ENCODE measurements around the gene FOSL2. TPM values are rescaled to one million over a fixed set of nuclear protein-coding genes. Genes with fewer than 3 reads are reported as not detected.

FOSL2 gene
- total and polyA plus RNA-seq, 10 of the 15 experiments (the other 5 are each of a cell fraction or from before 2014, with no cell fraction given) = 0.05 to 1.3 (median 0.34) TPM

- no peak for TF ChIP-seq USF2 (IDR thresholded peaks at IDR 0.05; ENCODE audit: borderline replicate concordance, low read depth, low read length)
- TF ChIP-seq, protein P1, sequence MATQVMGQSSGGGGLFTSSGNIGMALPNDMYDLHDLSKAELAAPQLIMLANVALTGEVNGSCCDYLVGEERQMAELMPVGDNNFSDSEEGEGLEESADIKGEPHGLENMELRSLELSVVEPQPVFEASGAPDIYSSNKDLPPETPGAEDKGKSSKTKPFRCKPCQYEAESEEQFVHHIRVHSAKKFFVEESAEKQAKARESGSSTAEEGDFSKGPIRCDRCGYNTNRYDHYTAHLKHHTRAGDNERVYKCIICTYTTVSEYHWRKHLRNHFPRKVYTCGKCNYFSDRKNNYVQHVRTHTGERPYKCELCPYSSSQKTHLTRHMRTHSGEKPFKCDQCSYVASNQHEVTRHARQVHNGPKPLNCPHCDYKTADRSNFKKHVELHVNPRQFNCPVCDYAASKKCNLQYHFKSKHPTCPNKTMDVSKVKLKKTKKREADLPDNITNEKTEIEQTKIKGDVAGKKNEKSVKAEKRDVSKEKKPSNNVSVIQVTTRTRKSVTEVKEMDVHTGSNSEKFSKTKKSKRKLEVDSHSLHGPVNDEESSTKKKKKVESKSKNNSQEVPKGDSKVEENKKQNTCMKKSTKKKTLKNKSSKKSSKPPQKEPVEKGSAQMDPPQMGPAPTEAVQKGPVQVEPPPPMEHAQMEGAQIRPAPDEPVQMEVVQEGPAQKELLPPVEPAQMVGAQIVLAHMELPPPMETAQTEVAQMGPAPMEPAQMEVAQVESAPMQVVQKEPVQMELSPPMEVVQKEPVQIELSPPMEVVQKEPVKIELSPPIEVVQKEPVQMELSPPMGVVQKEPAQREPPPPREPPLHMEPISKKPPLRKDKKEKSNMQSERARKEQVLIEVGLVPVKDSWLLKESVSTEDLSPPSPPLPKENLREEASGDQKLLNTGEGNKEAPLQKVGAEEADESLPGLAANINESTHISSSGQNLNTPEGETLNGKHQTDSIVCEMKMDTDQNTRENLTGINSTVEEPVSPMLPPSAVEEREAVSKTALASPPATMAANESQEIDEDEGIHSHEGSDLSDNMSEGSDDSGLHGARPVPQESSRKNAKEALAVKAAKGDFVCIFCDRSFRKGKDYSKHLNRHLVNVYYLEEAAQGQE (IDR thresholded peaks at IDR 0.05; ENCODE audit: low read depth, low read length) = no peak
Measured at GRCh38 chr2:28357948-28358667, 34.5 kb upstream of the FOSL2 start (continued).

- in situ Hi-C loops (cut with MboI) = no loop called here
- H2AFZ ChIP-seq (ENCODE audit: control insufficient read depth, low read depth, low read length) = peak overlapping the region; percentile 70; the same call in 1 of the 2 replicates
- BruUV-seq (replicated peaks) = no TSS peak
Measured at GRCh38 chr2:28358668-28359201, 33.9 kb upstream of the FOSL2 start.

More at GRCh38 chr2:28358668-28359201, 33.9 kb upstream of the FOSL2 start:
- POLR2A ChIA-PET = no interaction called here
- Histone ChIP-seq H3K4me1 (ENCODE audit: control insufficient read depth, insufficient read depth, low read length) (peaks cover 11% of the 10 kb centered on the region), H3K4me2 (ENCODE audit: control insufficient read depth, insufficient read depth) (peak overlapping the region; percentile 85; the same call in 1 of the 2 replicates), H3K27ac (ENCODE audit: control insufficient read depth, insufficient read depth) (no peak overlapping the region), H3K79me2 (ENCODE audit: control insufficient read depth, insufficient read depth, low read length) (no peaks in the 10 kb centered on the region), H4K20me1 (ENCODE audit: control insufficient read depth, insufficient read depth) (no peaks in the 10 kb centered on the region), H3K9me3 (replicated peaks; ENCODE audit: control insufficient read depth, insufficient read depth, low read length) (no peaks in the 10 kb centered on the region), H3K4me3 (no peak overlapping the region), H3K27me3 (replicated peaks in 1 of 2; ENCODE audit: control insufficient read depth in 2 of 2, insufficient read depth in 2 of 2, low read length in 1 of 2) (no peaks in the 10 kb centered on the region), H3K9ac (ENCODE audit: control insufficient read depth, insufficient read depth, low read length) (no peak overlapping the region), H3K36me3 (ENCODE audit: control insufficient read depth in 2 of 2, insufficient read depth in 2 of 2, low read length in 1 of 2) (no peaks in the 10 kb centered on the region)
- FAIRE-seq = no peak
- SMC1A ChIA-PET (ENCODE audit: uncharacterized antibody, unreplicated experiment) = no interaction called here
- RAD21 ChIA-PET (ENCODE audit: unreplicated experiment) = no interaction called here
- no peak for DNase-seq (ENCODE audit: low read depth, low spot score)
- 71% methylated on average over 7 of the region's 7 CpGs for WGBS (ENCODE audit: insufficient coverage, insufficient replicate concordance, low lambda C conversion rate, missing lambda C conversion rate)
- TF ChIP-seq BCL11A (IDR thresholded peaks at IDR 0.05; ENCODE audit: low read depth, low read length) = no peak
- TF ChIP-seq ETV6 (conservative IDR thresholded peaks at IDR 0.05 in 1 of 2, IDR thresholded peaks at IDR 0.05 in 1 of 2; ENCODE audit: borderline replicate concordance in 1 of 2, low read depth in 1 of 2) = no peak
- TF ChIP-seq IKZF2 (IDR thresholded peaks at IDR 0.05) = no peak
- TF ChIP-seq TCF3 (IDR thresholded peaks at IDR 0.05; ENCODE audit: borderline replicate concordance, insufficient read depth, low read depth, low read length) = no peak
- TF ChIP-seq ZSCAN29 (IDR thresholded peaks at IDR 0.05) = no peak
- ATAC-seq = peak; percentile 6
- CTCF ChIA-PET = no interaction called here
- intact Hi-C loops (cut with micrococcal nuclease; ENCODE audit: unreplicated experiment) = no loop called here

All from GM12878 (cell line).